Fibroblast of mammary gland (primary cell): ENCODE measurements around the gene TM7SF3.

Source experiments
- DNase-seq: peaks from one replicate; pipeline ENCODE4 v3.0.0-alpha.2; 2010; ENCODE audit warnings: low read depth
- H3K4me3 ChIP-seq: 2 replicates; pipeline ENCODE4 v1.5.1; 2011; ENCODE audit warnings: low read depth, mild to moderate bottlenecking, low read length, moderate library complexity; ENCODE audit not compliant: control insufficient read depth
- TF ChIP-seq, protein P1 (sequence below): conservative IDR thresholded peaks from 2 replicates; pipeline ENCODE4 v1.5.1; 2011; ENCODE audit warnings: low read depth, low read length, inconsistent platforms; ENCODE audit not compliant: control insufficient read depth, insufficient read depth

Gene TM7SF3

DNA sequence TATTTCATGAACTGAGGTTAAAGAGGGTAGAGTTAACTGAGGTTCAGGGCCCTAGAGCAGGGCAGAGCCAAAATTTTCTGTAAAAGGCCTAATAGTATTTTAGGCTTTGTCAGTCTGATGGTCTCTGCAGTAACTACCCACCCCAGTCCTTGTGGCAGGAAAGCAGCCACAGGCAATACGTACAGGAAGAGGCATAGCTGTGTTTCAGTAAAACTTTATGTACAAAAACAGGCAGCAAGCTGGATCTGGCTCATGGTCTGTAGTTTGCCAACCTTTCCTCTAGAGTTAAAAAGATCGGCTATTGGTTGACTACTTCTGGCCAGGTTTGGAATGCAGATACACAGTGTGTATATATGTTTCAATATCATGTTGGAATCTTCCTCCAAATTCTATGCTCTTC lies 17.2 kb downstream of the TM7SF3 start:
- DNase-seq = no peak
- TF ChIP-seq, protein P1, sequence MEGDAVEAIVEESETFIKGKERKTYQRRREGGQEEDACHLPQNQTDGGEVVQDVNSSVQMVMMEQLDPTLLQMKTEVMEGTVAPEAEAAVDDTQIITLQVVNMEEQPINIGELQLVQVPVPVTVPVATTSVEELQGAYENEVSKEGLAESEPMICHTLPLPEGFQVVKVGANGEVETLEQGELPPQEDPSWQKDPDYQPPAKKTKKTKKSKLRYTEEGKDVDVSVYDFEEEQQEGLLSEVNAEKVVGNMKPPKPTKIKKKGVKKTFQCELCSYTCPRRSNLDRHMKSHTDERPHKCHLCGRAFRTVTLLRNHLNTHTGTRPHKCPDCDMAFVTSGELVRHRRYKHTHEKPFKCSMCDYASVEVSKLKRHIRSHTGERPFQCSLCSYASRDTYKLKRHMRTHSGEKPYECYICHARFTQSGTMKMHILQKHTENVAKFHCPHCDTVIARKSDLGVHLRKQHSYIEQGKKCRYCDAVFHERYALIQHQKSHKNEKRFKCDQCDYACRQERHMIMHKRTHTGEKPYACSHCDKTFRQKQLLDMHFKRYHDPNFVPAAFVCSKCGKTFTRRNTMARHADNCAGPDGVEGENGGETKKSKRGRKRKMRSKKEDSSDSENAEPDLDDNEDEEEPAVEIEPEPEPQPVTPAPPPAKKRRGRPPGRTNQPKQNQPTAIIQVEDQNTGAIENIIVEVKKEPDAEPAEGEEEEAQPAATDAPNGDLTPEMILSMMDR = no peak
- H3K4me3 ChIP-seq = no peak overlapping the region

DNA sequence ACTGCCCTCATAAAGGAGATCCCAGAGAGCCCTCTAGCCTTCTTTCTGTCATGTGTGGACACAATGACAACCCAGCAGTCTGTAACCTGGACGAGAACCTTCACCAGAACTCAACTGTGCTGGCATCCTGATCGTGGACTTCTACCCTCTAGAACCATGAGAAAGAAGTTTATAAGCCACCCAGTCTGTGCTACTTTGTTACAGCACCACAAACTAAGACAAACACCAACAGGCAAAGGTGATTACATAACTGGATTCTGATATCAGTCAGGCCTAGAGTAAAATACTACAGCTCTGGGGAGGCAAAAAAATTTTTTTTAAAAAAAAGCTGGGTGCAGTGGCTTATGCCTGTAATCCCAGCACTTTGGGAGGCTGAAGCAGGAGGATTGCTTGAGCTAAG lies 18.5 kb downstream of the TM7SF3 start:
- no peak for DNase-seq
- TF ChIP-seq, protein P1 = no peak
- H3K4me3 ChIP-seq = no peak overlapping the region

DNA sequence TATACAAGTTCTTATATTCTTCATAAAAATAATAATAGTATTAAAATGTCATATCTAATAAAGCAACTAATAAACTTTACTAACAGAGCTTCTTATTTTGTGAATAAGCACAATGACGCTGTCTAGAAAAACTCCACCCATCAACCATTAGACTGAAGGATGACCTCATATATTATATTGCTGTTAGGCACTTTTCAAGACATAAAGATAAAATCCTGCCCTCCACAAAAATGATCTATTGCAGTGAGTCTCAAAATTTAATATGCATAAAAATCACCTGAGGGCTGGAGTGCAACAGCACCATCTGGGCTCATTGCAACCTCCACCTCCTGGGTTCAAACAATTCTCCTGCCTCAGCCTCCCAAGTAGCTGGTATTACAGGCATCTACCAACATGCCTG lies 20.1 kb downstream of the TM7SF3 start:
- DNase-seq = no peak
- no peak overlapping the region for H3K4me3 ChIP-seq
- TF ChIP-seq, protein P1 = no peak

DNA sequence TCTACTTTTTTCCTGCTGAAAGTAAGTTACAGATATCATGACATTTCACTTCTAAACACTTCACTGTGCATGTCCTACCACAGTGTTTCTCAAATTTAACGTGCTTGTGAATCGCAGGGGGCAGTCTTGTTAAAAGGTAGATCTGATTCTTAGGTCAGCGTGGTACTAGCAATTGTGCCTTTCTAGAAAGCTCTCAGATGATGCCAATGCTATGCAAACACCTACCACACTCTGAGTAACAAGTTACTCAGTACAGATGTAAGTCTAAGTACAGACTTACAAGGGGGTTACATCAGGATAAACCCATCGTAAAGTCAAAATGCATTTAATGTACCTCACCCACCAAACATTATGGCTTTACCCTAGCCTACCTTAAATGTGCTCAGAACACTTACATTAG lies 22.4 kb downstream of the TM7SF3 start:
- no peak overlapping the region for H3K4me3 ChIP-seq
- DNase-seq = no peak
- TF ChIP-seq, protein P1 = no peak

DNA sequence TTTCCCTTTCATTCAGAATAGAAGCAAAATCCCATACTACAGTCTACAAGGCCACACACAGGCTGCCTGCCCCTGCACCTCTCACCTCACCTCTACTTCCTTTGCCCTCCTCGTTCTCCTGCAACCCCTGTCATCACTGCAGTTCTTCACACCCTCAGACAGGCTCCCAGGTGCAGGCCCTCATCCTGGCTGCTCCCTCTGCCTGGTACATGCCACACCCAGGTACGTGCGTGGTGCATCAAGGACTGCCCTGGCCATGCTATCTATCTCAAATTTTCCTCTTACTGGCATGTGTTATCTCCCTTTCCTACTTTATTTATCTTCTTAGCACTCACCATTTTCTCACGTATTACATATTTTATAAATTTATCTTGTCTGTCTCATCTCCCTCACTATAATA lies 24.3 kb downstream of the TM7SF3 start:
- TF ChIP-seq, protein P1 = no peak
- no peak overlapping the region for H3K4me3 ChIP-seq
- no peak for DNase-seq

DNA sequence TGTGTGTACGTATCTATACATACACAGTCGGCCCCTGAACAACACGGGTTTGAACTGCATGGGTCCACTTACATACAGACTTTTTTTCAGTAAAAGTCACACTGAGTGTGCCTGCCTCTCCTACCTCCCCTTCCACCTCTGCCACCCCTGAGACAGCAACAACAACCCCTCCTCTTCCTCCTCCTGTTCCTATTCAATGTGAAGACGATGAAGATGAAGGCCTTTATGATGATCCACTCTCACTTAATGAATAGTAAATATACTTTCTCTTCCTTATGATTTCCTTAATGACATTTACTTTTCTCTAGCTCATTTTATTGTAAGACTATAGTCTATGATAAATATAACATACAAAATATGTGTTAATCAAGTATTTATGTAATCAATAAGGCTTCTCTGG lies 25.5 kb downstream of the TM7SF3 start:
- DNase-seq = no peak

More for the DNA sequence above, 25.5 kb downstream of the TM7SF3 start:
- no peak overlapping the region for H3K4me3 ChIP-seq
- TF ChIP-seq, protein P1 = no peak
